Mucosa of descending colon (tissue), 3 donors: ENCODE results near the gene SUFU. TPM values are rescaled to one million over a fixed set of nuclear protein-coding genes. Genes with fewer than 3 reads are reported as not detected.
A peak's percentile ranks its signal among the peaks of the same experiment; 100 is the strongest.

Experiments
- ATAC-seq: fragments of 200-7000 bp; cut with Tn5 transposase; one replicate; pipeline ENCODE4 v1.9.1; 2020; ENCODE audit warnings: mild to moderate bottlenecking, moderate library complexity
- DNase-seq, 3 donors: peaks; one replicate each; pipeline ENCODE4 v3.0.0-alpha.2; 2020
- H3K36me3 ChIP-seq: fragments of 200-600 bp; one replicate; pipeline ENCODE4 v1.8.0; 2021; ENCODE audit warnings: low read depth, mild to moderate bottlenecking
- H3K4me1 ChIP-seq: fragments of 200-600 bp; one replicate; pipeline ENCODE4 v1.8.0; 2021; ENCODE audit warnings: low read depth, mild to moderate bottlenecking
- H3K4me3 ChIP-seq: fragments of 200-600 bp; one replicate; pipeline ENCODE4 v1.8.0; 2021; ENCODE audit warnings: mild to moderate bottlenecking
- H3K9me3 ChIP-seq: fragments of 200-600 bp; one replicate; pipeline ENCODE4 v1.8.0; 2021; ENCODE audit warnings: mild to moderate bottlenecking
- intact Hi-C, 2 donors: fragments of 100-400 bp; cut with DNase I in 1 of 2; cut with micrococcal nuclease in 1 of 2; formaldehyde crosslinking; loops; one replicate each; pipeline versions ENCODE4 v1.11.0 to v1.11.1; 2022; cut with DNase I, micrococcal nuclease
- total RNA-seq, 3 donors: library from RNA; stranded (reverse); fragmentation: NEBNext Ultra II Directional in 2 of 3; extraction: Animal tissue kit (Norgen Biotek cat#: 25700) in 2 of 3; gene quantifications; one replicate each; pipeline versions ENCODE4 v1.2.1 to v1.2.4, GENCODE V29; 2021 to 2023
- TF ChIP-seq, protein P1 (sequence below): fragments of 200-600 bp; IDR thresholded peaks from one replicate; pipeline ENCODE4 v1.8.0; 2022; ENCODE audit warnings: antibody characterized with exemption, mild to moderate bottlenecking
- donor health status: DM: no; HTN: no; CAD: no; lungs with moderate emphysema.
- donor health status: DM: no; HTN: no; CAD: no.
- donor health status: DM: no; HTN: yes; CAD: no.

Gene SUFU
- total RNA-seq, 3 donors from 2014 or later = 9.0 to 13.9 (median 9.5) TPM

DNA sequence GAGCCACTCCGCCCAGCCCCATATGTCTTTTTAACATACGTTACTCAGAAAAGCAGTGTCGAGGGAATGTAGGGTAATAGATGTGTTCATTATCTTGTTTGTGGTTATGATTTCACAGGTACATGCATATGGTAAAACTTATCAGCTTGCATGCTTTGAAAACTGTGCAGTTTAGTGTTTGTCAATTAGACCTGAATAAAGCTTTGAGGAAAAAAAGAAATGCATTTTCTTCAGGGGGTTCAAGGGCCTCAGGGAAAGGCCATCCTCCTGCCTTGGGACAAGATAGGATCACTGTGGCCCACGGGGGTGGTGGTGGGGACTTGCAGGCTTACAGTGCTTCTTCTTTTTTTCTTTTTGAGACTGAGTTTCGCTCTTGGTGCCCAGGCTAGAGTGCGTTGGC, 36.5 kb upstream of the SUFU start:
- Histone ChIP-seq H3K4me1 (peaks cover 13% of the 10 kb centered on the region), H3K9me3 (no peaks in the 10 kb centered on the region), H3K36me3 (no peaks in the 10 kb centered on the region), H3K4me3 (no peak overlapping the region)
- ATAC-seq (no peak), DNase-seq (no peak)
- intact Hi-C loops = no loop called here
- TF ChIP-seq, protein P1, sequence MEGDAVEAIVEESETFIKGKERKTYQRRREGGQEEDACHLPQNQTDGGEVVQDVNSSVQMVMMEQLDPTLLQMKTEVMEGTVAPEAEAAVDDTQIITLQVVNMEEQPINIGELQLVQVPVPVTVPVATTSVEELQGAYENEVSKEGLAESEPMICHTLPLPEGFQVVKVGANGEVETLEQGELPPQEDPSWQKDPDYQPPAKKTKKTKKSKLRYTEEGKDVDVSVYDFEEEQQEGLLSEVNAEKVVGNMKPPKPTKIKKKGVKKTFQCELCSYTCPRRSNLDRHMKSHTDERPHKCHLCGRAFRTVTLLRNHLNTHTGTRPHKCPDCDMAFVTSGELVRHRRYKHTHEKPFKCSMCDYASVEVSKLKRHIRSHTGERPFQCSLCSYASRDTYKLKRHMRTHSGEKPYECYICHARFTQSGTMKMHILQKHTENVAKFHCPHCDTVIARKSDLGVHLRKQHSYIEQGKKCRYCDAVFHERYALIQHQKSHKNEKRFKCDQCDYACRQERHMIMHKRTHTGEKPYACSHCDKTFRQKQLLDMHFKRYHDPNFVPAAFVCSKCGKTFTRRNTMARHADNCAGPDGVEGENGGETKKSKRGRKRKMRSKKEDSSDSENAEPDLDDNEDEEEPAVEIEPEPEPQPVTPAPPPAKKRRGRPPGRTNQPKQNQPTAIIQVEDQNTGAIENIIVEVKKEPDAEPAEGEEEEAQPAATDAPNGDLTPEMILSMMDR = no peak

DNA sequence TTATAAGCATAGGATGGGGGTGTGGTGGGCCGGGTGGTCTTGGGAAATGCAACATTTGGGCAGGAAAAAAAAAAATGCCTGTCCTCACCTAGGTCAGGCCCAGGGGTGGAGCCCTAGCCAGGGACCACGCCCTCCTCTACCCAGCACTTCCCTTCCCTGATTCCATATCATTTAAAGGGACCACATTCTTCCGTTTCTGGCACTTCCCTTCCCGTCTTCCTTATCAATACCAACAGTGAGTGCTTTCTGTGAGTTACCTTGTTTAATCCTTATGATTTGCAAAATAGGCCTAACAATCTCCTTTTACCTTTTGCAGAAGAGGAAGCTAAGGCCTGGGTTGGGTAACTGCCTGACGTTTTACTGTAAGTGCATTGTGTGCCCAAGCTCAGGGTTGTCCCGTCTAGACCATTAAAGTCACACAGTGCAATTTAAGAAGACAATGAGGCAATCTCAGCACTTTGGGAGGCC, 35.8 kb upstream of the SUFU start:
- DNase-seq = peak; percentile 75 to 80 (median 78)
- H3K4me1 ChIP-seq = peaks cover 6% of the 10 kb centered on the region
- no peak overlapping the region for H3K4me3 ChIP-seq
- peak; percentile 77 for ATAC-seq
- no peaks in the 10 kb centered on the region for H3K9me3 ChIP-seq
- H3K36me3 ChIP-seq = no peaks in the 10 kb centered on the region
- intact Hi-C loops = no loop called here
- TF ChIP-seq, protein P1 = no peak

GRCh38 chr10:102468683-102469082, 35.1 kb upstream of the SUFU start:
- Histone ChIP-seq H3K4me1 (peaks cover 5% of the 10 kb centered on the region), H3K4me3 (no peak overlapping the region), H3K36me3 (no peaks in the 10 kb centered on the region), H3K9me3 (no peaks in the 10 kb centered on the region)
- intact Hi-C loops = no loop called here
- TF ChIP-seq, protein P1 = no peak
- DNase-seq (no peak), ATAC-seq (no peak)

DNA sequence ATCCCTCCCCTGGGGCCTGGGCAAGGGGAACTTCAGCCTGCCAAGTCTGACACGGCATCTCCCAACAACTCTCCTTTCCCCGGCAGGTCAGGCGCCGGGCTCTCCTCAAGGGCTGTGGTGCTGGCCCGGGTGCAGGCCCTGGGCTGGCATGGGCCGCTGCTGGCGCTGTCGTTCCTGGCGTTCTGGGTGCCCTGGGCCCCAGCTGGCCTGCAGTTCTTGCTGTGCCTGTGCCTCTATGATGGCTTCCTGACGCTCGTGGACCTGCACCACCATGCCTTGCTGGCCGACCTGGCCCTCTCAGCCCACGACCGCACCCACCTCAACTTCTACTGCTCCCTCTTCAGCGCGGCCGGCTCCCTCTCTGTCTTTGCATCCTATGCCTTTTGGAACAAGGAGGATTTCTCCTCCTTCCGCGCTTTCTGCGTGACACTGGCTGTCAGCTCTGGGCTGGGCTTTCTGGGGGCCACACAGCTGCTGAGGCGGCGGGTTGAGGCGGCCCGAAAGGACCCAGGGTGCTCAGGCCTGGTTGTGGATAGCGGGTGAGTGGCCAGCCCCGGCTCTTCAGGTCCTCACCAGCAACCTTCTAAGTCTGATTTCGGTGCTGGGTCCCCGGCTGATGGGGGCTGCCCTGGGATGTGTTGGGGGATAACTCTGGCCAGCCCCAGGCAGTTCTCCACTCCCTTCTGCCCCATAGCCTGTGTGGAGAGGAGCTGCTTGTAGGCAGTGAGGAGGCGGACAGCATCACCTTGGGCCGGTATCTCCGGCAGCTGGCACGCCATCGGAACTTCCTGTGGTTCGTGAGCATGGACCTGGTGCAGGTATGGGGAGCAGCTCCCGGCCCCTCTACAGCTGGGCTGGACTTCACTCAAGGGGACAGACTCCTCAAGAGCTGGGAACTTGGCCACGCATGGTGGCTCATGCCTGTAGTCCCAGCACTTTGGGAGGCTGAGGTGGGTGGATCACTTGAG, 32.9 kb upstream of the SUFU start:
- H3K4me1 ChIP-seq = peaks cover under 1% of the 10 kb centered on the region
- DNase-seq (no peak), ATAC-seq (no peak)
- TF ChIP-seq, protein P1 = no peak
- no peaks in the 10 kb centered on the region for H3K36me3 ChIP-seq
- H3K4me3 ChIP-seq = no peak overlapping the region
- intact Hi-C loops = no loop called here
- H3K9me3 ChIP-seq = no peaks in the 10 kb centered on the region

DNA sequence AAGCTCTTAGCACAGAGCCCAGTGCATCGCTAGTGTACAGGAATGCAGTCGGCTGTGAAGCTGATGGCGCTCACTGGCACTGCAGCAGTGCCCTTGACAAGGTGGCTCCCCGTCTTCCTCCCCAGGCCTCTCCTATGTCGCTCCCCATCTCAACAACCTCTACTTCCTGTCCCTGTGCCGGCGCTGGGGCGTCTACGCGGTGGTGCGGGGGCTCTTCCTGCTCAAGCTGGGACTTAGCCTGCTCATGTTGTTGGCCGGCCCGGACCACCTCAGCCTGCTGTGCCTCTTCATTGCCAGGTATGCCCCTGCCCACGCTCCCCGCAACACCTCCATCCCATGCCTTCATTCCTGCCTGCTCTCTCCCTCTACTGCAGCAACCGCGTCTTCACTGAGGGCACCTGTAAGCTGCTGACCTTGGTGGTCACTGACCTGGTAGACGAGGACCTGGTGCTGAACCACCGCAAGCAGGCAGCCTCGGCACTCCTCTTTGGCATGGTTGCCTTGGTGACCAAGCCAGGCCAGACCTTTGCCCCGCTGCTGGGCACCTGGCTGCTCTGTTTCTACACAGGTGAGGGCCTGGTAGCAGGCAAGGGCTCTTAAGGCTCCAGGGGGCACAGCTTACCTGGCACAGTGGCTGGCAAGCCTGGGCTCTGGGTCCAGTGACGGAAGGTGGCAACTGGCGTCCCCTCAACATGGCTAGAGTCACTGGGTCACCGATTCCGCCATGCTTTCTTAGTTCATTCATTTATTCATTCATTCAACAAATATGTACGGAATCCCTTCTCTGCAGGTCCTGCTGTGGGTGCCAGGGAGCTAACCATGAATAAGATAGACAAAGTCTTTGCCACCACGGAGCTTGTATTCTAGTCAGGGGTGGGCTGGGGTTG, 30.1 kb upstream of the SUFU start:
- TF ChIP-seq, protein P1 = no peak
- intact Hi-C loops = no loop called here
- Histone ChIP-seq H3K4me1 (no peaks in the 10 kb centered on the region), H3K9me3 (no peaks in the 10 kb centered on the region), H3K36me3 (no peaks in the 10 kb centered on the region), H3K4me3 (no peak overlapping the region)
- DNase-seq = no peak
- peak; percentile 18 for ATAC-seq
